ENCODE measurements around the gene ANO6.

Gene ANO6

GRCh38 chr12:45186762-45187161 lies 29.1 kb upstream of the ANO6 start:
- DNase-seq (ENCODE audit: insufficient read length, low spot score) (no peak), FAIRE-seq (no peak)
- TF ChIP-seq POLR2A (IDR thresholded peaks at IDR 0.05; ENCODE audit: low read depth, low read length) (no peak), SPI1 (IDR thresholded peaks at IDR 0.05; ENCODE audit: low read depth, low read length) (peak; percentile 66)

- FAIRE-seq: no peak
- TF ChIP-seq POU2F2 (IDR thresholded peaks at IDR 0.05; ENCODE audit: low read depth, low read length) (no peak), POLR2A (IDR thresholded peaks at IDR 0.05; ENCODE audit: low read depth, low read length) (no peak), POLR2AphosphoS5 (IDR thresholded peaks at IDR 0.05; ENCODE audit: low read depth, low read length) (no peak), PAX5 (IDR thresholded peaks at IDR 0.05; ENCODE audit: insufficient read depth, low read length, severe bottlenecking) (no peak), SPI1 (IDR thresholded peaks at IDR 0.05; ENCODE audit: low read depth, low read length) (no peak), TAF1 (IDR thresholded peaks at IDR 0.05; ENCODE audit: low read depth, low read length) (no peak)
- no peak for DNase-seq (ENCODE audit: insufficient read length, low spot score)
Observed at GRCh38 chr12:45189766-45190403, 26.0 kb upstream of the ANO6 start.

- DNase-seq (ENCODE audit: insufficient read length, low spot score) (no peak), FAIRE-seq (no peak)
- TF ChIP-seq SPI1 (IDR thresholded peaks at IDR 0.05; ENCODE audit: low read depth, low read length) (no peak), POLR2AphosphoS5 (IDR thresholded peaks at IDR 0.05; ENCODE audit: low read depth, low read length) (no peak), PAX5 (IDR thresholded peaks at IDR 0.05; ENCODE audit: insufficient read depth, low read length, severe bottlenecking) (no peak), POLR2A (IDR thresholded peaks at IDR 0.05; ENCODE audit: low read depth, low read length) (no peak), POU2F2 (IDR thresholded peaks at IDR 0.05; ENCODE audit: low read depth, low read length) (no peak), TAF1 (IDR thresholded peaks at IDR 0.05; ENCODE audit: low read depth, low read length) (no peak)
Observed at GRCh38 chr12:45191239-45191638, 24.7 kb upstream of the ANO6 start.

- no peak for TF ChIP-seq POLR2A (IDR thresholded peaks at IDR 0.05; ENCODE audit: low read depth, low read length)
- TF ChIP-seq TAF1 (IDR thresholded peaks at IDR 0.05; ENCODE audit: low read depth, low read length): no peak
- TF ChIP-seq POLR2AphosphoS5 (IDR thresholded peaks at IDR 0.05; ENCODE audit: low read depth, low read length): no peak
- no peak for TF ChIP-seq POU2F2 (IDR thresholded peaks at IDR 0.05; ENCODE audit: low read depth, low read length)
- TF ChIP-seq PAX5 (IDR thresholded peaks at IDR 0.05; ENCODE audit: insufficient read depth, low read length, severe bottlenecking): no peak
- TF ChIP-seq SPI1 (IDR thresholded peaks at IDR 0.05; ENCODE audit: low read depth, low read length): no peak
- no peak for DNase-seq (ENCODE audit: insufficient read length, low spot score)
- no peak for FAIRE-seq
Observed at GRCh38 chr12:45192707-45193106, 23.2 kb upstream of the ANO6 start.

- FAIRE-seq (no peak), DNase-seq (ENCODE audit: insufficient read length, low spot score) (no peak)
- TF ChIP-seq POU2F2 (IDR thresholded peaks at IDR 0.05; ENCODE audit: low read depth, low read length) (no peak), PAX5 (IDR thresholded peaks at IDR 0.05; ENCODE audit: insufficient read depth, low read length, severe bottlenecking) (no peak), POLR2AphosphoS5 (IDR thresholded peaks at IDR 0.05; ENCODE audit: low read depth, low read length) (no peak), TAF1 (IDR thresholded peaks at IDR 0.05; ENCODE audit: low read depth, low read length) (no peak), SPI1 (IDR thresholded peaks at IDR 0.05; ENCODE audit: low read depth, low read length) (no peak), POLR2A (IDR thresholded peaks at IDR 0.05; ENCODE audit: low read depth, low read length) (no peak)
Observed at GRCh38 chr12:45200491-45201043, 15.3 kb upstream of the ANO6 start.

GRCh38 chr12:45203767-45204166 lies 12.1 kb upstream of the ANO6 start:
- no peak for TF ChIP-seq POU2F2 (IDR thresholded peaks at IDR 0.05; ENCODE audit: low read depth, low read length)
- TF ChIP-seq POLR2A (IDR thresholded peaks at IDR 0.05; ENCODE audit: low read depth, low read length): no peak
- no peak for TF ChIP-seq POLR2AphosphoS5 (IDR thresholded peaks at IDR 0.05; ENCODE audit: low read depth, low read length)
- TF ChIP-seq PAX5 (IDR thresholded peaks at IDR 0.05; ENCODE audit: insufficient read depth, low read length, severe bottlenecking): no peak
- TF ChIP-seq SPI1 (IDR thresholded peaks at IDR 0.05; ENCODE audit: low read depth, low read length): no peak
- TF ChIP-seq TAF1 (IDR thresholded peaks at IDR 0.05; ENCODE audit: low read depth, low read length): no peak
- FAIRE-seq (no peak), DNase-seq (ENCODE audit: insufficient read length, low spot score) (no peak)

- no peak for FAIRE-seq
- no peak for DNase-seq (ENCODE audit: insufficient read length, low spot score)
- no peak for TF ChIP-seq PAX5 (IDR thresholded peaks at IDR 0.05; ENCODE audit: insufficient read depth, low read length, severe bottlenecking)
- no peak for TF ChIP-seq POLR2A (IDR thresholded peaks at IDR 0.05; ENCODE audit: low read depth, low read length)
- TF ChIP-seq POLR2AphosphoS5 (IDR thresholded peaks at IDR 0.05; ENCODE audit: low read depth, low read length): no peak
- TF ChIP-seq SPI1 (IDR thresholded peaks at IDR 0.05; ENCODE audit: low read depth, low read length): no peak
- TF ChIP-seq TAF1 (IDR thresholded peaks at IDR 0.05; ENCODE audit: low read depth, low read length): no peak
- no peak for TF ChIP-seq POU2F2 (IDR thresholded peaks at IDR 0.05; ENCODE audit: low read depth, low read length)
Observed at GRCh38 chr12:45204757-45205156, 11.1 kb upstream of the ANO6 start.

- no peak for FAIRE-seq
- DNase-seq (ENCODE audit: insufficient read length, low spot score): no peak
- TF ChIP-seq SPI1 (IDR thresholded peaks at IDR 0.05; ENCODE audit: low read depth, low read length) (peak; percentile 95), TAF1 (IDR thresholded peaks at IDR 0.05; ENCODE audit: low read depth, low read length) (no peak), POU2F2 (IDR thresholded peaks at IDR 0.05; ENCODE audit: low read depth, low read length) (no peak)
Observed at GRCh38 chr12:45205165-45205825, 10.6 kb upstream of the ANO6 start.

- TF ChIP-seq POLR2AphosphoS5 (IDR thresholded peaks at IDR 0.05; ENCODE audit: low read depth, low read length) (no peak), POLR2A (IDR thresholded peaks at IDR 0.05; ENCODE audit: low read depth, low read length) (no peak), POU2F2 (IDR thresholded peaks at IDR 0.05; ENCODE audit: low read depth, low read length) (no peak), TAF1 (IDR thresholded peaks at IDR 0.05; ENCODE audit: low read depth, low read length) (no peak), SPI1 (IDR thresholded peaks at IDR 0.05; ENCODE audit: low read depth, low read length) (no peak), PAX5 (IDR thresholded peaks at IDR 0.05; ENCODE audit: insufficient read depth, low read length, severe bottlenecking) (no peak)
- no peak for FAIRE-seq
- DNase-seq (ENCODE audit: insufficient read length, low spot score): no peak
Observed at GRCh38 chr12:45208604-45209487, 7.0 kb upstream of the ANO6 start.

Data from GM12891 (cell line).